ENCODE measurements around the gene USP30. TPM values are rescaled to one million over a fixed set of nuclear protein-coding genes. Genes with fewer than 3 reads are reported as not detected.

Gene USP30
- total RNA-seq, 1 donor from 2014 or later = 18.2 TPM

DNA sequence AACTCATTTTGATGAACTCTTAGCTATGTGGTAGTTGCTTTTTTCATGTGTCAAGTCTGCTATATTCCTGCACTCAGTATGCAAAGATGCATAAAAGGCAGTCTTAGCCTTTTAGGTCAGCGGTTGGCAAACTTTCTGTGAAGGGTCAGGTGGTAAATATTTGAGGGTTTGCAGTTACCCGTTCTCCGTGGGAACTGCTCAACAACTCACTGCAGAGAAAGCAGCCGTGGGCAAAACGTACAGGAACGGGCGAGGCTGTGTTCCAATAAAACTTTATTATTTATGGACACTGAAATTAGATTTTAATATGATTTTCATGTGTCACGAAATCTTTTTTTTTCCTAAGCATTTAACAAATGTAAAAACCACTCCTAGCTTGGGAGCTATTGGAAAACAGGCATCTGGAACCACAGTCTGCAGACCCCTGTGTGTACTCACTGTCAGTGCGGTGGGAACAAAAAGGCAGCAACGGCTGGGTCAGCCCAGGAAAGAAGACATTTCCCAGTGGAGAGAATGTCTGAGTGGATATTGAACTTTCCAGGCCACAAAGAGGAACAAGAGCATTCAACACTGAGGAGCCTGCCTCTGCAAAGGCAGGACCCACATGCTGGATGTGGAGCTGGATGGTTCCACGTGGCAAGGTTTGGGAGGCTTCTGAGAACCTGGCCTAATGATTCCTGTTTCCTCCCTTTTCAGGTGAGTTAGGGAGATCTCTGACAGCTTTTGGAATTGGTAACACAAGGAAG, 60.5 kb downstream of the USP30 start:
- DNase-seq (ENCODE audit: extremely low spot score, unreplicated experiment) = no peak
- peaks cover 29% of the 10 kb centered on the region for H3K4me1 Mint-ChIP-seq (ENCODE audit: unreplicated experiment)
- peaks cover 6% of the 10 kb centered on the region for H3K36me3 Mint-ChIP-seq (ENCODE audit: unreplicated experiment)
- no peak overlapping the region for H3K27ac Mint-ChIP-seq (ENCODE audit: unreplicated experiment)
- no peaks in the 10 kb centered on the region for H3K9me3 Mint-ChIP-seq (ENCODE audit: unreplicated experiment)
- TF ChIP-seq, protein P1, sequence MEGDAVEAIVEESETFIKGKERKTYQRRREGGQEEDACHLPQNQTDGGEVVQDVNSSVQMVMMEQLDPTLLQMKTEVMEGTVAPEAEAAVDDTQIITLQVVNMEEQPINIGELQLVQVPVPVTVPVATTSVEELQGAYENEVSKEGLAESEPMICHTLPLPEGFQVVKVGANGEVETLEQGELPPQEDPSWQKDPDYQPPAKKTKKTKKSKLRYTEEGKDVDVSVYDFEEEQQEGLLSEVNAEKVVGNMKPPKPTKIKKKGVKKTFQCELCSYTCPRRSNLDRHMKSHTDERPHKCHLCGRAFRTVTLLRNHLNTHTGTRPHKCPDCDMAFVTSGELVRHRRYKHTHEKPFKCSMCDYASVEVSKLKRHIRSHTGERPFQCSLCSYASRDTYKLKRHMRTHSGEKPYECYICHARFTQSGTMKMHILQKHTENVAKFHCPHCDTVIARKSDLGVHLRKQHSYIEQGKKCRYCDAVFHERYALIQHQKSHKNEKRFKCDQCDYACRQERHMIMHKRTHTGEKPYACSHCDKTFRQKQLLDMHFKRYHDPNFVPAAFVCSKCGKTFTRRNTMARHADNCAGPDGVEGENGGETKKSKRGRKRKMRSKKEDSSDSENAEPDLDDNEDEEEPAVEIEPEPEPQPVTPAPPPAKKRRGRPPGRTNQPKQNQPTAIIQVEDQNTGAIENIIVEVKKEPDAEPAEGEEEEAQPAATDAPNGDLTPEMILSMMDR (IDR thresholded peaks at IDR 0.05) = no peak
- no peak overlapping the region for H3K4me3 Mint-ChIP-seq (ENCODE audit: unreplicated experiment)
- no peaks in the 10 kb centered on the region for H3K27me3 Mint-ChIP-seq (ENCODE audit: unreplicated experiment)

DNA sequence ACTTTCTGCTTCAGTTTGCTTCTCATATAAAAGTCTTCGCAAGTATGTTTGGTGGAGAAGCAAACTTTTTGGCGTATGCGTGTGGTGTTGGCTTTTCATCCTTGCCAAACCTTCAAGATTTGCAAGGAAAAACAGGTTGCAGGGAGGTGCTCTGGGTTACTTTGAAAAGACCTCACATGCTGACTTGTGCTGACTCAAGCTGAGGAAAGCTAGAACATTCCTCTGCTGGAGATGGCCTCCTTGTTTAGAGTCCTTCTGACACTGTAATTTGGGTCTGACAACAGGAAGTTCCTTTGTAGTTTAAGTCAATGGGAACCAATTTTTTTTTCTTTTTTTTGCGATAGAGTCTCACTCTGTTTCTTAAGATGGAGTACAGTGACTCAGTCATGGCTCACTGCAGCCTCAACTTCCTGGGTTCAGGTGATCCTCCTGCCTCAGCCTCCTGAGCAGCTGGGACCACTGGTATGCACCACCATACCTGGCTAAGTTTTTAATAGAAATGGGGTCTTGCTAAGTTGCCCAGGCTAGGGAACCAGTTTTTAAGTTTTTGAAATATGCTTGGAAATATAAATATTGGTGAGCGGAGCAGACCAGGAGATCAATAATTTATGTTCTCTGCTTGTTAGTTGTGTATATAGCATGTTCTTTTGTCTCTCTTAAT, 61.4 kb downstream of the USP30 start:
- TF ChIP-seq, protein P1 (IDR thresholded peaks at IDR 0.05) = no peak
- Mint-ChIP-seq H3K4me3 (ENCODE audit: unreplicated experiment) (no peak overlapping the region), H3K36me3 (ENCODE audit: unreplicated experiment) (peaks cover under 1% of the 10 kb centered on the region), H3K4me1 (ENCODE audit: unreplicated experiment) (peaks cover 29% of the 10 kb centered on the region), H3K9me3 (ENCODE audit: unreplicated experiment) (no peaks in the 10 kb centered on the region), H3K27me3 (ENCODE audit: unreplicated experiment) (no peaks in the 10 kb centered on the region), H3K27ac (ENCODE audit: unreplicated experiment) (no peak overlapping the region)
- no peak for DNase-seq (ENCODE audit: extremely low spot score, unreplicated experiment)

DNA sequence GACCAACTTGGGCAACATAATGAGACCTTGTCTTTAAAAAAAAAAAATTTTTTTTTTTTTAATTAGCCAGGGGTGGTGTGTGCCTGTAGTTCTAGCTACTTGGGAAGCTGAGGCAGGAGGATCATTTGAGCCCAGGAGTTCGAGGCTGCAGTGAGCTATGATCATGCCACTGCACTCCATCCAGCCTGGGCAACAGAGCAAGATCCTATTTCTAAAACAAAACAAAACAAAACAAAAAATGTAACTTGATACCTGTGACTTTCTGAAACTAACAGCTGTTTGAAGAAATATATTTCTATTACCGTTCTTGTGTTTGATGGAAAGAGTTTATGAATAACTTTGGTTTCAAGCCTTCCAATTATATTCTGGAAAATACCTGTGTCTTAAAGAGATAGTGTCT, 62.3 kb downstream of the USP30 start:
- H3K27me3 Mint-ChIP-seq (ENCODE audit: unreplicated experiment) = no peaks in the 10 kb centered on the region
- H3K27ac Mint-ChIP-seq (ENCODE audit: unreplicated experiment) = no peak overlapping the region
- TF ChIP-seq, protein P1 (IDR thresholded peaks at IDR 0.05) = no peak
- H3K4me1 Mint-ChIP-seq (ENCODE audit: unreplicated experiment) = peaks cover 29% of the 10 kb centered on the region
- no peaks in the 10 kb centered on the region for H3K9me3 Mint-ChIP-seq (ENCODE audit: unreplicated experiment)
- H3K4me3 Mint-ChIP-seq (ENCODE audit: unreplicated experiment) = no peak overlapping the region
- H3K36me3 Mint-ChIP-seq (ENCODE audit: unreplicated experiment) = no peaks in the 10 kb centered on the region
- no peak for DNase-seq (ENCODE audit: extremely low spot score, unreplicated experiment)

DNA sequence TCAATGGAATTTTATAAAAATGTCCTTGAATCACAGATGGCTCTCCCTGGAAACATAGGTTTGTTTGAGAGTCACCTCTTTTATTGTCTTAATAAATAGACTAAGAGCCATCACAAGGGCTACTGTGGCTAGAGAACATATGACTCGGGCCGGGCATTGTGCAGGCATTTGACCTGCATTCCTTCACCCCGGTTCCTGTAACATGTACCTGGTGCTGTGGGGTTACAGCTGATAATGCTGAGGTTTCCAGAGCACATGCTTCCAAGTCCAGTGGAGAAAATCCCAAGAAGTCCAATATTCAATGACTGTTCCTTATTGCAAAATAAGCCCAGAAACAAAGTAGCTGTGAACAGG, 63.0 kb downstream of the USP30 start:
- Mint-ChIP-seq H3K9me3 (ENCODE audit: unreplicated experiment) (no peaks in the 10 kb centered on the region), H3K4me3 (ENCODE audit: unreplicated experiment) (no peak overlapping the region), H3K4me1 (ENCODE audit: unreplicated experiment) (peaks cover 27% of the 10 kb centered on the region), H3K27me3 (ENCODE audit: unreplicated experiment) (no peaks in the 10 kb centered on the region), H3K27ac (ENCODE audit: unreplicated experiment) (no peak overlapping the region), H3K36me3 (ENCODE audit: unreplicated experiment) (no peaks in the 10 kb centered on the region)
- TF ChIP-seq, protein P1 (IDR thresholded peaks at IDR 0.05) = no peak
- DNase-seq (ENCODE audit: extremely low spot score, unreplicated experiment) = no peak

DNA sequence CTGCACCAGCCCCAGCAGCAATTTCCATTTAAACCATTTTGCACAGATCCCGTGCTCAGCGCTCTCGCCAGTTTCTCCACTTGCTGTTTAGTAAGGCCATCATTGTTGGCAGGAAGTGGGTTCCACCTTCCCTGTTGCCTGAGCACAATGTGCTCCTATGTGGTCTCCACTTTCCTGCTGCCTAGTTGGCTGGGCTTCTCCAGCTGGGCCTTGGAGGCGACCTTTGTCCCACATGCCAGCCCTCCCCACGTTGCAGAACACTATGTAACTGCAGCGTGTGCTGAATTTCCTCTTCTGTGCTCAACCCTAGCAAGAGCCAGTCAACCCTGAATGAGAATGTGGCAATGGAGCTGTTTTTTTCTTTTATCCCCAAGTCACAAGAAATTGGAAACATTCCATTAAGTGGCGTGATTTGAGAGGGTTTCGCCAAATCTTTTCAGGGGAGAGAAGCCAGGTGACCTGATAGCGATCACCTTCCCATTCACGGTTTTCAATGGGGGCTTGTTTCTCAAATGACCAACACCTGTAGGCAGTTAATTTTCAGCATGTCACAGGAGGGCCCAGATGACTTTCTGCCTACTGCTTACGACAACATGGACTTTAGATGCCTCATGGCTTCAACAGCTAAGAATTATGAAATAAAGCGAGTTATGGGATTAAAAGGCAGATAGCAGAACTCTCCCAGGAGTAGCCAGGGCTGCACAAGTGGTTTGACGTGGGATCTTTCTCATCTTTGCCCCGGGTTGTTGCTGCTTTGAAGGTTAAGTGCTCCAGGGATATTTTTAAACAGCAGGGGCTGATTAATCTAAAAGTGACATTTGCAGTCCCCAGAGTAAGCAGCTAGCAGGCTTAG, 63.6 kb downstream of the USP30 start, which contains the start of gene ACACB:
TSS of gene ACACB (plus strand) at position 830 of the 853 bp plus-strand sequence. CDS start 22,819 bp downstream, outside the sequence.
- H3K4me3 Mint-ChIP-seq (ENCODE audit: unreplicated experiment) = no peak within 1 kb of the TSS
- DNase-seq (ENCODE audit: extremely low spot score, unreplicated experiment) = no peak
- no peaks in the 10 kb centered on the region for H3K9me3 Mint-ChIP-seq (ENCODE audit: unreplicated experiment)
- H3K36me3 Mint-ChIP-seq (ENCODE audit: unreplicated experiment) = no peaks in the 10 kb centered on the region
- H3K27me3 Mint-ChIP-seq (ENCODE audit: unreplicated experiment) = no peaks in the 10 kb centered on the region
- peaks cover 22% of the 10 kb centered on the region for H3K4me1 Mint-ChIP-seq (ENCODE audit: unreplicated experiment)
- no peak within 1 kb of the TSS for H3K27ac Mint-ChIP-seq (ENCODE audit: unreplicated experiment)
- TF ChIP-seq, protein P1 (IDR thresholded peaks at IDR 0.05) = no peak
